ENCODE data around the gene BMP2. TPM values are rescaled to one million over a fixed set of nuclear protein-coding genes. Genes with fewer than 3 reads are reported as not detected.
A peak's percentile ranks its signal among the peaks of the same experiment; 100 is the strongest.

BMP2 gene
- total RNA-seq, 4 donors from 2014 or later: 16.7 to 109 (median 48.4) TPM

- H3K27ac ChIP-seq: peak overlapping the region in 1 of 4 donors; percentile 25
- in situ Hi-C loops (cut with MboI; ENCODE audit: low pct_ligation_motif_present in 1 of 4, low pct_unique_long_range_greater_than_20kb in 1 of 4, low sequenced_read_pairs in 3 of 4) (loop anchor here in 2 of 4 donors (25.0 kb wide), 2 partner anchors 99 to 101 kb away; no protein-coding TSS in a partner anchor), intact Hi-C loops (cut with DNase I; ENCODE audit: low total_unique reads) (loop anchor here (1.0 kb wide), 1 partner anchor 17 kb away; no protein-coding TSS in a partner anchor)
- TF ChIP-seq POLR2AphosphoS5 (IDR thresholded peaks at IDR 0.05) (no peak), POLR2A (IDR thresholded peaks at IDR 0.05) (no peak), CTCF (IDR thresholded peaks at IDR 0.05) (no peak), EP300 (IDR thresholded peaks at IDR 0.05; ENCODE audit: low read depth) (no peak)
- H3K36me3 ChIP-seq: no peaks in the 10 kb centered on the region
- H3K9me3 ChIP-seq: no peaks in the 10 kb centered on the region
- peaks cover 0 to 8% (median 0%) of the 10 kb centered on the region in 4 donors for H3K4me1 ChIP-seq
- no peak overlapping the region for H3K4me3 ChIP-seq
- 60 to 63% methylated on average over 5 to 8 of the region's 8 CpGs for WGBS, 2 donors (ENCODE audit: low coverage in 1 of 2)
- H3K27me3 ChIP-seq: no peaks in the 10 kb centered on the region
- no peak for DNase-seq
Observed at GRCh38 chr20:6735942-6736845, 31.3 kb upstream of the BMP2 start.

- no peaks in the 10 kb centered on the region for H3K27me3 ChIP-seq
- in situ Hi-C loops (cut with MboI; ENCODE audit: low pct_ligation_motif_present in 1 of 4, low pct_unique_long_range_greater_than_20kb in 1 of 4, low sequenced_read_pairs in 3 of 4): loop anchor here in 2 of 4 donors (25.0 kb wide), 2 partner anchors 98 to 102 kb away; no protein-coding TSS in a partner anchor
- no peaks in the 10 kb centered on the region for H3K36me3 ChIP-seq
Observed at GRCh38 chr20:6739406-6739805, 28.1 kb upstream of the BMP2 start.

DNA sequence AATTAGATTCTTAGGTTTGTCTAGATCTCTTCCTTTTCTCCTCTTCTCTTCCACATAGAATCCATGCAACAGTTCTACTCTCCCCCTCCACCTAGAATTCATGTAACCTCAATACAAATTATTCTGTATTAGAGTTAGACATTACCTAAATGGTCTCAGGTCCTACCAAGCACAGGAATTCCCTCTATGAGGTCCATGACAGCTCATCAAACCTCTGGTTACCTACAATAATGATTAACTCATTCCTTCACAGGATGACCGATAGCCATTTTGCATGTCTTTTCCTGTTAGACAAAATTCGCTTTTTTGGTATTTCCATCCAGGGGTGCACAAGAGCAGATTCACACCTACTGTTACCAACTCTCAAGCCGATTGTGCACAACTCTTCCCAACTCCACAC lies 27.4 kb upstream of the BMP2 start:
- Histone ChIP-seq H3K27me3 (no peaks in the 10 kb centered on the region), H3K36me3 (no peaks in the 10 kb centered on the region), H3K4me3 (no peak overlapping the region), H3K27ac (no peak overlapping the region), H3K4me1 (peaks cover 0 to 8% (median 0%) of the 10 kb centered on the region in 4 donors), H3K9me3 (no peaks in the 10 kb centered on the region)
- no peak for DNase-seq
- no peak for TF ChIP-seq CTCF (IDR thresholded peaks at IDR 0.05)
- TF ChIP-seq POLR2A (IDR thresholded peaks at IDR 0.05): no peak
- TF ChIP-seq POLR2AphosphoS5 (IDR thresholded peaks at IDR 0.05): no peak
- TF ChIP-seq EP300 (IDR thresholded peaks at IDR 0.05; ENCODE audit: low read depth): no peak
- intact Hi-C loops (cut with DNase I; ENCODE audit: low total_unique reads) (no loop called here), in situ Hi-C loops (cut with MboI; ENCODE audit: low pct_ligation_motif_present in 1 of 4, low pct_unique_long_range_greater_than_20kb in 1 of 4, low sequenced_read_pairs in 3 of 4) (loop anchor here in 2 of 4 donors (25.0 kb wide), 2 partner anchors 97 to 103 kb away; no protein-coding TSS in a partner anchor)
- 90 to 100% methylated on average over 1 to 3 of the region's 3 CpGs for WGBS, 2 donors (ENCODE audit: low coverage in 1 of 2)

More at GRCh38 chr20:6739406-6739805, 28.1 kb upstream of the BMP2 start:
- no peak overlapping the region for H3K27ac ChIP-seq
- 53 to 75% methylated on average over 1 of the region's 1 CpG for WGBS, 2 donors (ENCODE audit: low coverage in 1 of 2)
- no peaks in the 10 kb centered on the region for H3K9me3 ChIP-seq
- peaks cover 0 to 8% (median 0%) of the 10 kb centered on the region in 4 donors for H3K4me1 ChIP-seq
- no peak for TF ChIP-seq POLR2AphosphoS5 (IDR thresholded peaks at IDR 0.05)
- no peak for TF ChIP-seq CTCF (IDR thresholded peaks at IDR 0.05)
- TF ChIP-seq EP300 (IDR thresholded peaks at IDR 0.05; ENCODE audit: low read depth): no peak
- no peak for TF ChIP-seq POLR2A (IDR thresholded peaks at IDR 0.05)
- no peak for DNase-seq
- intact Hi-C loops (cut with DNase I; ENCODE audit: low total_unique reads): no loop called here
- no peak overlapping the region for H3K4me3 ChIP-seq

- H3K36me3 ChIP-seq: no peaks in the 10 kb centered on the region
- no peak overlapping the region for H3K4me3 ChIP-seq
- H3K27ac ChIP-seq: no peak overlapping the region
- in situ Hi-C loops (cut with MboI; ENCODE audit: low pct_ligation_motif_present in 1 of 4, low pct_unique_long_range_greater_than_20kb in 1 of 4, low sequenced_read_pairs in 3 of 4) (loop anchor here in 2 of 4 donors (25.0 kb wide), 2 partner anchors 93 to 107 kb away; no protein-coding TSS in a partner anchor), intact Hi-C loops (cut with DNase I; ENCODE audit: low total_unique reads) (no loop called here)
- WGBS, 2 donors (ENCODE audit: low coverage in 1 of 2): 88% methylated on average over 1 of the region's 1 CpG; no CpG with 5 or more reads in 1 of the 2 donors
- no peaks in the 10 kb centered on the region for H3K4me1 ChIP-seq
- H3K27me3 ChIP-seq: no peaks in the 10 kb centered on the region
- H3K9me3 ChIP-seq: no peaks in the 10 kb centered on the region
- no peak for DNase-seq
- TF ChIP-seq POLR2AphosphoS5 (IDR thresholded peaks at IDR 0.05) (no peak), POLR2A (IDR thresholded peaks at IDR 0.05) (no peak), EP300 (IDR thresholded peaks at IDR 0.05; ENCODE audit: low read depth) (no peak), CTCF (IDR thresholded peaks at IDR 0.05) (no peak)
Observed at GRCh38 chr20:6744180-6744579, 23.3 kb upstream of the BMP2 start.

All from transverse colon (tissue), 4 donors.